GM19238 (cell line): Measurements from ENCODE around the gene RANBP2.
"Not testable (repeated sequence)": the region's sequence is repeated elsewhere in the genome, so short reads cannot be mapped to it uniquely, and the experiment has no call there.

ENCODE experiments used
- DNase-seq: peaks from one replicate; pipeline ENCODE4 v3.0.0; 2011; ENCODE audit warnings: low spot score; ENCODE audit not compliant: insufficient read length

The RANBP2 gene

GRCh38 chr2:108719149-108720044 lies at the start of gene RANBP2:
Gene RANBP2, plus strand, starts transcription at chr2:108719482. Its CDS starts 125 bp downstream, at chr2:108719607.
- peak; percentile 76 for DNase-seq

GRCh38 chr2:108670282-108670681 lies 49.0 kb upstream of the RANBP2 start:
- not testable (repeated sequence) for DNase-seq

- DNase-seq: not testable (repeated sequence)
Measured at GRCh38 chr2:108672200-108672805, 47.0 kb upstream of the RANBP2 start.

- DNase-seq: not testable (repeated sequence)
Measured at GRCh38 chr2:108676522-108676921, 42.8 kb upstream of the RANBP2 start.

- not testable (repeated sequence) for DNase-seq
Measured at GRCh38 chr2:108677239-108677744, 42.0 kb upstream of the RANBP2 start.

- DNase-seq: not testable (repeated sequence)
Measured at GRCh38 chr2:108678198-108678651, 41.1 kb upstream of the RANBP2 start.

GRCh38 chr2:108680805-108681204 lies 38.5 kb upstream of the RANBP2 start:
- not testable (repeated sequence) for DNase-seq

GRCh38 chr2:108688818-108689756 lies 30.2 kb upstream of the RANBP2 start:
- DNase-seq: not testable (repeated sequence)

GRCh38 chr2:108690001-108690400 lies 29.3 kb upstream of the RANBP2 start:
- DNase-seq: not testable (repeated sequence)

GRCh38 chr2:108691447-108691846 lies 27.8 kb upstream of the RANBP2 start:
- DNase-seq: no peak

- no peak for DNase-seq
Measured at GRCh38 chr2:108701208-108701607, 18.1 kb upstream of the RANBP2 start.

- DNase-seq: no peak
Measured at GRCh38 chr2:108701806-108702205, 17.5 kb upstream of the RANBP2 start.

GRCh38 chr2:108704871-108705270 lies 14.4 kb upstream of the RANBP2 start:
- no peak for DNase-seq

- no peak for DNase-seq
Measured at GRCh38 chr2:108707300-108707699, 12.0 kb upstream of the RANBP2 start.

- DNase-seq: not testable (repeated sequence)
Measured at GRCh38 chr2:108716971-108717370, 2.3 kb upstream of the RANBP2 start.

GRCh38 chr2:108726048-108726447 lies 6.8 kb downstream of the RANBP2 start:
- DNase-seq: not testable (repeated sequence)

- not testable (repeated sequence) for DNase-seq
Measured at GRCh38 chr2:108734656-108735055, 15.4 kb downstream of the RANBP2 start.

- DNase-seq: not testable (repeated sequence)
Measured at GRCh38 chr2:108757973-108758372, 38.7 kb downstream of the RANBP2 start.

- not testable (repeated sequence) for DNase-seq
Measured at GRCh38 chr2:108762618-108763017, 43.3 kb downstream of the RANBP2 start.

GRCh38 chr2:108766671-108767070 lies 47.4 kb downstream of the RANBP2 start:
- DNase-seq: not testable (repeated sequence)

GRCh38 chr2:108767859-108768258 lies 48.6 kb downstream of the RANBP2 start:
- not testable (repeated sequence) for DNase-seq
